Measurements from ENCODE around the gene OR2AT4.
"Not testable (repeated sequence)": the region's sequence is repeated elsewhere in the genome, so short reads cannot be mapped to it uniquely, and the experiment has no call there.

Gene OR2AT4

GRCh38 chr11:75096456-75097172 is at the start of gene OR2AT4:
Gene OR2AT4, minus strand, starts transcription at chr11:75096876.
- DNase-seq (ENCODE audit: low spot score): no peak

DNA sequence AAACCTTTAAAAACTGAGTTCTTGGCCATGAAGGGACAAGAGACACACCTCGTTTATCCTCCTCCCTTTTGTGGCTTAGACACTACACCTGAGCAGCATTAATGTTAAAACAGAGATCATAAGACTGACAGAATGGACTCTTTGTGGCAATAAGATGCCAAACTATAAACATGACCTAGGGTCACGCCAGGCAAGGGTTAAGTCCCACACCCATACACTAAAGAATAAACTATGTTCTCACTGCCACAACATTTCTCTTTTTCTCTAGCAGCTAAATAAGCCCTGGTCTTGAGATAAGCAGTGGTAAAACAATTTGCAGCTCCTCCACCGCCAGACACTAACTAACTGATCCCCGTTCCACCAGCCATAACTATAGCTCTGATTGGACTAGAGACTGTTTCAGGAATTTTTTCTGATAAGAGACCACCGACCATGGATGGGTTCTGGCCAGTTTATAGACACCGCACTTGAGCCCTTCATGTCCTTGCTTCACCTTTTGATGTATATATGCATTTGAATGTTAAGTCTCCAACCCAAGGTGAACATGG is 49.4 kb upstream of the OR2AT4 start:
- DNase-seq (ENCODE audit: low spot score): no peak

DNA sequence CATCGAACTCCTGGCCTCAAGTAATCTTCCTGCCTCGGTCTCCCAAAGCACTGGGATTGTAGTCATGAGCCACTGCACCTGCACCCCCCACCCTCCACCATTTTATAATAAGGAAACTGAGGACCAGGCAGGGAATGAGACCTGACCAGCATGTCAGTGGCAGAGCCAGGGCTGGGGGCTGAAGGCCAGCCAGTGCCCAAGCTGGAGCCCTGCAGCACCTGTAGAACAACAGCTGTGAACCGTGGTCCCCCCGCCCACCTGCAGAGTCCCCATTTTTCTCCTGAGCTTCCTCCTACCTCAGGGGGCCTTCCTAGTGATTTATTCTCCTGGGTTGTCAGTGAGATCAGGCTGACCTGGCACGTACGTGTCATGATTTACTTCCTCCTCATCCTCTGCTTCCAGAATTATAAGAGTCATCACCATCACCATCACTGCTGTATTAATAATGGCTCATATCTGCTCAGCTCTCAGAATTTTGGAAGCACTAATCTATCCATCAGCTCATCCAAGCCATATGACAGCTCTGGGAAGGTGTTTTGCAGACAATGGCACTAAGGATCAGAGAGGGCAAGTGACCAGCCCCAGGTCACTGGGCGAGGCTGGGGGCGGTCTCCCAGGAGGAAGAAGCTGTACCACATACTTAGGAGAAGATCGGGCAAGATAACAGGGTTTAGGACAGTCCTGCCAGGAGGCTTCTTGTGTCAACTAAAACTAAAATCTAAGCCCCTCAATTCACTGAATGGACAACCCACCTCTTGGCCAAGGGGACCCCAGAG is 48.7 kb upstream of the OR2AT4 start:
- DNase-seq (ENCODE audit: low spot score): no peak

DNA sequence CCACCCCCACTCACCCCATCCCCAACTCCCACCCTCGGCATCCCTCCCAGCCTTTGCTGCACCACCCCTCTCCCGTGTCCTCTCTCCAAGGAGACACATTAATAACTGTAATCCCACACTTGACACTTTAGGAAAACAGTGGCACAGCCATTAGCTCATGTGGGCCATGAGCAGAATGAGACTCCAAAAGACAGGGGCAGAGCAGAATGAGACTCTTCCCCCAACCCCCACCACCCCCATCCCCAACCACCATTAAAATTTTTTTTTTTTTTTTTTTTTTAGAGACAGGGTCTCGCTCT is 48.0 kb upstream of the OR2AT4 start:
- no peak for DNase-seq (ENCODE audit: low spot score)

DNA sequence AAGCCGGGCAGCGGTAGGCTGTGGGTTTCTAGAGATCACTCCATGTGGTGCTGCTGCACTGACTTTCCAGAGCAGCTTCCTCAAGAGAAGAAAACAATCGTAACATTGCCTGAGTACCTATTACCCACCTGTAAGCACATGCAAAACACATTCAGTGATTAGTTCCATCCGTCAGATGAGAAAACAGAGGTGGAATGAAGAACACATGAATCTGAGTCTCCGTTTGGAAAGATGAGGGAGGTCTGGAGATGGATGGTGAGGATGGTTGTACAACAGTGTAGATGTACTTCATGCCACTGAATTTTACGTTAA is 46.7 kb upstream of the OR2AT4 start:
- DNase-seq (ENCODE audit: low spot score): no peak

DNA sequence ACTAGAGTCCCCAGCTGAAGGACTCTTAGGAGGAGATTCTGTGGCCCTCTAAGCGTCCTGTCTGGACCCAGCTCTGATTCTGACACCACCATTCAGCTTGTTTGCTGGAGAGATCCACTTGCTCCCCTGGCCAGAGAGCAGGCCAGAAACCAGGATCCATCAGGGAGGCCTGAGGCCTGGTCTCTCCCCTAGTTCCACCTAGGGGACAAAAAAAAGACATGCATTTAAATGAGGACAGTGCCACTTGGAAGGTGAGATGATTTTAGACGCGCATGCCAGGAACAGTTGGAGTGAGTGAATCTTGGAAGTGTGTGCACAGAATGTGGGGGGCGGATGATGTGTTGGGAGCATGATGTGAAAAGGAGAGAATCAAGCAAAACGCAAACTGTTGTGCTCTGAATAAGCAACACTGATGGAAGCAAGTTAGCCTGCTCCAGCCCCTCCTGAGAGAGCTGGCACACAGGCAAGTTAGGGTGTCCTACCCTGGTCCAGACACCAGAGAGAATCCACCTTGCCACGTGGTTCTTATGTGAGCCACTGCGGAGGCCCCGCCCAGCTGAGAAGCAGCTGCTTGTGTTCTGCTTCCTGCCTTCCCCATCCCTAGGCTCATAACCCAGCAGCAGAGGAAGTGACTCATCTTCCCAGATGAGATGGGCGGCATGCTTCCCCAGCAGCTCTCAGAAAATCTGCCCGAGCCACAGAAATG is 46.2 kb upstream of the OR2AT4 start:
- peak; percentile 89 for DNase-seq (ENCODE audit: low spot score)

- DNase-seq (ENCODE audit: low spot score): no peak
Observed at GRCh38 chr11:75141166-75141565, 44.5 kb upstream of the OR2AT4 start.

DNA sequence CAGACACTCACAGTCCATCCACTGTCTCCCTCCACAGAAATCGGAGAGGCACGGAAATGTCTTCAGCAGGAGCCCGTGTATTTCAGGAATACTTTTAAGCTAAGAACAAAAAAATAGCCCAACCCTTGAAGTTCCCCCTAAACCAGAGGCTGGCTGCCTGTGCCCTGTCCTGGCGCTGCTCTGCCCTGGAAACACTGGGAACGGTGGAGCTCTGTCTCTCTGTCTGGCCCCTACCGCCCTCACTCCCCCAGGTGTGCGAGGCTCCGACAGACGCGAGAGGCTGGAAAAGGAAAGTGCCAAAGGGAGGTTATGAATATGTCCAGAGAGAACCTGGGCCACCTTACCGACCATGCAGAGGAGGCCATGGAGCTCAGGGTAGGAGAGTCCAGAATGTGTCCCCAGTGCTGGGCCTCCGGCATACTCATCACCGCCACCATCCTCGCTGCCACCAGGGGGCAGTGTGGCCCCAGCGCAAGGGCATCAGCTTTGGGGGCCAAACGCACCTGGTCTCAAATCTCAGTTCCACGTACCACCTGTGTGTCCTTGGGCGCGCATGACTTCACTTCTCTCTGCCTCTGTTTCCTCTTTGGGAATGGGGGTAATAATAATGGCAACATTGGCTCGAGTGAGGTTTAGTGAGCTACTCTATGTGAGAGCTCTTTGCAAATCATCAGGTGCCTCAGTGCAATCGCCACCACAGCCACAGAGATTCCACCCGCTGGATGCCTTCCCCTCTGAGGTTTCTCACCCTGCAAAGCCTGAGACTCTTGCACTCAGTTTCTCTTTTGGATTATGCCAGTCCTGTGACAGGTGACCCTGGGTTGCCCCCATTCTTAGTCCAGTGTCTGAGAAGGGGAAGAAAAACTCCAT is 43.8 kb upstream of the OR2AT4 start:
- DNase-seq (ENCODE audit: low spot score): peak; percentile 76

DNA sequence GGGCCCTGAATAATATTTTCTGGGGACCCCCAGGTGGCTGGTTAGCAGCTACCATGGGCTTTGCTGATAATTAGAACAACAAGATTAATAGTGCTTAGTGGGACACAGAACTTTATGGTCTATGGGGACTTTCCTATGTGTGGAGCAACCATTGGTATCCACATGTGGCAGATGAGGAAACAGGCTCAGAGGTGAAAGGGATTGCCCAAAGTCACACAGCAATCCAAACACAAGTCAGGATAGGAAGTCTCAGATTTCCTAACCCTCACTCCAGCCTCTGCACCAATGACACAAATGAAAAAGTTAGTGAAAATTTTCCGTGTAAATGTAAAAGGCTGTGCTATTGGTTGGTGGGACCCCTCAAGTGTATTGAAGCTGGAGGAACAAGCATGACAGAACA is 39.0 kb upstream of the OR2AT4 start:
- DNase-seq (ENCODE audit: low spot score): no peak

DNA sequence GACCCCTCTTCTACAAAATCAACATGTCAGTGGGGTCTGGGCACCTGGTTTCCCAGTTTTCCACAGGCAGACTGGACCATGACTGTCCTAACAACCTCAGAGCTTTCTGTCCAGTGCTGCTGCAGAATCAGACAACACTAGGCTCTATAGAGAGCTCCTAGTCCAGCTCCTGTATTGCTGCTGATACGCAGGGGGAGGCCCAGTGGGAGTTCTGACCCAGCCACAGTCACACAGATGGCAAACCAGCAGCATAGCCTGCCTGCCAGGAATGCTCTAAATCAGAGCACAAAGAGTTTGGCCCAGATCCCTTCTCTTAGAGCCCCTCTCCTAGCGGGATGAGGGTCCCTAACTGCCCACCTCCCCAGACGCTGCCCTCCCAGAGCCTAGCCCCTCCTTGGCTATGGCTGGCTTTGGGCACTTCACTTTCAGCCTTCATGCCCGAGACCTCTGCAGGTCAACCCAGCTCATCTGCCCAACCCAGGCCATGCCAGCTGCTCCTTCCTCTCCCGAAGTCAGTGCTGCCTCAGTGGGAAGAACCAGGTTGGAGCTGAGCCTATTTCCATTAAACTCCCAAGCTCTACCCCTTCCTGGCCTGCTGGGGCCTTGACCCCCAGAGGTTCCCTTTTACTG is 38.5 kb upstream of the OR2AT4 start:
- DNase-seq (ENCODE audit: low spot score): no peak

- no peak for DNase-seq (ENCODE audit: low spot score)
Observed at GRCh38 chr11:75133976-75134375, 37.3 kb upstream of the OR2AT4 start.

DNA sequence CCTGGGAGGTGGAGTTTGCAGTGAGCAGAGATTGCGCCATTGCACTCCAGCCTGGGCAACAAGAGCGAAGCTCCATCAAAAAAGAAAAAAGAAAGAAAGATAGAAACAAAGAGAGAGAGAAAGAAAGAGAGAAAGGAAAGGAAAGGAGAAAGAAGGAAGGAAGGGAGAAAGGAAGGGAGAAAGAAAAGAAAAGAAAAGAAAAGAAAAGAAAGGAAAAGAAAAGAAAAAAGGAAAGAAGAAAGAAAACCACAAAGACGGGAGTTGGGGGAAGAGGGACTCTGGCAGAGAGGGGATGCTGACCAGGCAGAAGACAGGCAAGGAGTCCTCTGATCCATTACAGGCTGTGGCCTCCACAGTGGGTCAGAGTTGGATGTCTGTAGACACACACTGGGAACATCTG is 35.4 kb upstream of the OR2AT4 start:
- no peak for DNase-seq (ENCODE audit: low spot score)

- no peak for DNase-seq (ENCODE audit: low spot score)
Observed at GRCh38 chr11:75126564-75126963, 29.9 kb upstream of the OR2AT4 start.

GRCh38 chr11:75118577-75118976 is 21.9 kb upstream of the OR2AT4 start:
- no peak for DNase-seq (ENCODE audit: low spot score)

- no peak for DNase-seq (ENCODE audit: low spot score)
Observed at GRCh38 chr11:75114465-75114864, 17.8 kb upstream of the OR2AT4 start.

DNA sequence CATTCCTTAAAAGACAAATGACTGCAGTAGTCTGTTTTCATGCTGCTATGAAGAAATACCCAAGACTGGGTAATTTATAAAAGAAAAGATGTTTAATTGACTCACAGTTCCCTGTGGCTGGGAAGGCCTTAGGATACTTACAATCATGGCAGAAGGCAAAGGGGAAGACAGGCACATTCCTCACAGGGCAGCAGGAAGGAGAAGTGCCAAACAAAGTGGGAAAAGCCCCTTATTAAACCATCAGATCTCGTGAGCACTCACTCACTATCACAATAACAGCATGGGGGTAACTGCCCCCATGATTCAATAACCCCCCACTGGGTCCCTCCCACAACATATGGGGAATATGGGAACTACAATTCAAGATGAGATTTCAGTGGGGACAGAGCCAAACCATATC is 16.4 kb upstream of the OR2AT4 start:
- DNase-seq (ENCODE audit: low spot score): no peak

GRCh38 chr11:75112200-75112599 is 15.5 kb upstream of the OR2AT4 start:
- DNase-seq (ENCODE audit: low spot score): no peak

- DNase-seq (ENCODE audit: low spot score): no peak
Observed at GRCh38 chr11:75107187-75107586, 10.5 kb upstream of the OR2AT4 start.

DNA sequence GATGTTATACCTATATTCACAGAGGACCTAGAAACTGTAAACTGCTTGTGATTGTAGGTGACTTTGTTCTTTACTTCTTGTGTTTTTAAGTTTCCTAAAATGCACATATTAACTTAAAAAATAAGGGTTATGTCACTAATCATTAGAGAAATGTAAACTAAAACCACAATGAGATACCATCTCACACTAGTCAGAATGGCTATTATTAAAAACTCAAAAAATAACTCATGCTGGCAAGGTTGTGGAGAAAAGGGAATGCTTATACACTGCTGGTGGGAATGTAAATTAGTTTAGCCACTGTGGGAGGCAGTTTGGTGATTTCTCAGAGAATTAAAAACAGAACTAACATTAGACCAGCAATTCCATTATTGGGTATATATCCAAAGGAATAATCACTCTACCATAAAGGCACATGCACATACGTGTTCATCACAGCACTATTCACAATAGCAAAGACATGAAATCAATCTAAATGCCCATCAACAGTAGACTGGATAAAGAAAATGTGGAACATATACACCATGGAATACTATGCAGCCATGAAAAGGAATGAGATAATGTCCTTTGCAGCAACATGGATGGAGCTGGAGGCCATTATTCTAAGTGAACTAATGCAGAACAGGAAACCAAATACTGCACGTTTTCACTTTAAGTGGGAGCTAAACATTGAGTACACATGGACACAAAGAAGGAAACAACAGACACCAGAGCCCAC is 9.4 kb upstream of the OR2AT4 start:
- DNase-seq (ENCODE audit: low spot score): not testable (repeated sequence)

- DNase-seq (ENCODE audit: low spot score): no peak
Observed at GRCh38 chr11:75105462-75105925, 8.8 kb upstream of the OR2AT4 start.
